T1000 (cell line): Measurements from ENCODE around the gene VAMP3.
"Not testable (repeated sequence)": the region's sequence is repeated elsewhere in the genome, so short reads cannot be mapped to it uniquely, and the experiment has no call there.

Source experiments
- DNase-seq: peaks from one replicate; lab custom pipeline; 2025; ENCODE audit warnings: mixed read lengths; lab: John Stamatoyannopoulos, UW

The VAMP3 gene

DNA sequence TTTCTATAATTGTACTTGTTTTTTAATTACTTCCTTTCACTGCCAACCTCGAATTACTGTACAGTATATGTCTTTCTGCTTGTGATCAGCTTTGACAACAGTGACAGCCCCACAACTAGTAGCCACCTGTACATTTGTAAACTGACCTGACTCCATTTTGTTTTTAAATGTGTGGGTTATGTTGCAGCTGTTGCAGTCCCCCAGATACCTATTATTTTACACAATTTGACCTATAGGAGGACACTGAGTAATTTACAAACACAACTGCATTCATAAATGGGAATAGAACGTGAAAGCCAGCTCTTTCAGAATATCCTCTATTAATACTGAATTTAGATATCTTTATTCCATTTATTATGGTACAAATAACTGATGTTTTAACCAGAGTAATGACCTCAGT lies 2.5 kb upstream of the VAMP3 start:
- DNase-seq = no peak

DNA sequence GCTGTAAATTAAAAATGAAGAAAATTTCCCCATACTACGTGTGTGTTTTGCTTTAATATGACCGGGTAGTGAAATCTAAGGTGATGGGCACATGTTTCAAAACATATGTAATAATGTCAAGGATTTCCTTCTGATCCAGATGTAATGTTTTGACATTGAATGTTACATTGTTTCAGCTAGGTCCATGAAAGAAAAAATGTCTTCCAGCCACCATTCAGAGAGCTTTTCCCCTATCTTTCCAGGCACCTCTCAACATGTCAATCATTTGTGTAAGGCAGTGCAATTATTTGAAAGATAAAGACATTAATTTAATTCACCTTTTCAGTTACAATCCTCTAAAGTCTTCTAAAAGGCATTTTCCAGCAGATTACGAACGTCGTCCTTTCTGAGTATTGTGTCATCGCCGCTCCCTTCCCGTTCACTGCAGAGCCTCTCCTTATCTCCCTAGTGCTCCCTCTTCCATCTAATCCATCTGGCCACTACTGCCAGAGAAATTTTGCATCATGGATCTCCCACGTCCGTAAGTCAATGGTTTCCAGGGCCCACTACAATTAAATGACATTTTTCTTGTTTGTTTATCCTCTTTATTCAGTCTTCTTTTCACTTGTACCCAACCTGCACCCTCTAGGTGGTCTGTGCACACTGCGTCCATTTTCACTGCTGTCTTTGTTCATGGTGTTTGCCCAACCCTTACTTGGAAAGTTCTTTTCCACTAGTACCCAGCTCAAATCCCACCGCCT lies 1.3 kb upstream of the VAMP3 start:
- no peak for DNase-seq

DNA sequence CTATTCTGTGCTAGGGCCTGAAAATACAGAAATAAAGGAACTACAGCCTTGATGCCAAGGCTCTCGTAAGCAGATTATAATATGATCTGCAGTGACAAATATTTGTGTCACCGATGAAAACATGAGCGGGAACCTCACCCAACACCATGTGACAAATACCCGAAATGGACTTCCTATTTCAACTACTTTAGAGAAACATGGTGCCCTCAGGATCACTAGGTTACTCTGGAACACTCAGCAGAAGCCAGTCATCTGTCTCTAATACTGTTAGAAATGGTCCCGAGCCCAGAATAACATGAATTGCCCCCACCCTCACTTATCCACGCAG lies 463 bp upstream of the VAMP3 start:
- DNase-seq = no peak

DNA sequence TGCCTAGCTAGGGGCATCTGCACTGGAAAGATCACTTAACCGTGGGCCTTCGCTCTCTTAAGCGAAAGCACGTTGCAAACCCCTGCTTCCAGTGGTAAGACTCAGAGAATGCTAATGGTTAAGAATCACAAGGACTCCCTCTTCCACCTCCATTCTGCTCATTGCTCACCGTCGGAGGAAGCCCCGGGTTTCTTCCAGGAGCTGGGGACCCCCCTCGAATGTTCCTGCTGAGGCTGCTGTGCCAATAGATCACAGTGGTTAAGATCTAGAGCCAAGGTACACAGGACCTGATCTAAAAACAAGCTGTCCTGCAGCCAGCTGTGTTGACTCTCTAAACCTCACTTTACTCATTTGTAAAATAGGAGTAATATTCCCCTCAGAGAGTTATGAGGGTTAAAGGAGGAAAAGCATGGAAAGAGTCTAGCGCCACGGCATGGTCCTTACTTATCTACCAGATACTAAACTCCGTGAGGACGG lies 765 bp downstream of the VAMP3 start:
- no peak for DNase-seq

DNA sequence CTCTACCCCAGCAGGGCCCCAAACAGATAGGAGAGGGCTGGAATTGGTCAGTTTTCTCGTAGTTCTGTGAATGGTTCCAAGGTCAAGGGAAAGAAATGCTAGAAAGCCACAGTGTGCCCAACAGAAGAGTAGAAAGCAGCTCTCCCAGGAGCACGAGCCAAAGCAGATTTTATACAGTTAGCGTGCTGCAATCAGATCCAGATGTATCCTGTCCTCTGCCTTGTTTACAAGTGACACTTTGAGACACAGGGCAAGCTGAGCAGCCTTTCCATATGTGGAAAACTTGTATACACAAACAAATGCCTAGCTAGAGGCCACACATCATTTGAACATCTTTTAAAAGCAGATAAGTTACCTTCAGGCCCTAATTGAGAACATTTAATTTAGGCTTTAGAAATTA lies 6.5 kb downstream of the VAMP3 start:
- no peak for DNase-seq

DNA sequence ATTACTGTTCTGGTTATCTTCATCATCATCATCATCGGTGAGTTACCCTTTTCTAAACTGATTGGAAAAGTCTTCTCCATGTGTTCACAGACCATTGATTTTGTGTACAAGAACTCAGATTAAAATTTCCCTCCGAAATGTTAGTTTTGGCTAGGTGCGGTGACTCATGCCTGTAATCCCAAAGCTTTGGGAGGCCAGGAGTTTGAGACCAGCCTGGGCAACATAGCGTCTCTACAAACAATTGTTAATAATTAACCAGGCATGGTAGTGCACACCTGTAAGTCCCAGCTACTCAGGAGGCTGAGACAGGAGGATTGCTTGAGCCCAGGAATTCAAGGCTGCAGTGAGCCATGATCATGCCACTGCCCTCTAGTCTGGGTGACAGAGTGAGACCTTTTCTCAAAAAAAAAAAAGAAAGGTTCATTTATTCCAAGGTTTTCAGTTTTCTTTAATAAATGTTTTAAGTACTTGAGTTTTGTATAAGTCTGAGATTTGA lies 7.1 kb downstream of the VAMP3 start:
- DNase-seq = no peak

DNA sequence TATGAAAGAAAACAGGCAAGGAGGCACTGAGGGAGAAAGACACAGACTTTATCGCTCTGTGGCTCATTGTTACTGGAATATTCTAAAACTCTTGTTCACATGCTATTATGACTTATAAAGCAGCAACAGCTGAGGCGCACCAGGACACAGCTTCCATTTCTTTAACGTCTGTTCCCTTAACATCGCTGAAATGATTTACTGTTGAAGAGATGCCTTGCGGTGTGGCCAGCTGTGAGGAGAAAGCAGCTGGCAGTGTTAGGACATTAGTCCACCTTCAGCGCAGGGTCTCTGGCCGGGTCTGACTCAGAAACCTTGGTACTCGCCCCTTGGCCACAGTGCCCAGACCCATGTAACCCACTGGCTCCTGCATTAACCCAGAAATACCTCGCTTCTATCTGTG lies 9.9 kb downstream of the VAMP3 start:
- DNase-seq = no peak

DNA sequence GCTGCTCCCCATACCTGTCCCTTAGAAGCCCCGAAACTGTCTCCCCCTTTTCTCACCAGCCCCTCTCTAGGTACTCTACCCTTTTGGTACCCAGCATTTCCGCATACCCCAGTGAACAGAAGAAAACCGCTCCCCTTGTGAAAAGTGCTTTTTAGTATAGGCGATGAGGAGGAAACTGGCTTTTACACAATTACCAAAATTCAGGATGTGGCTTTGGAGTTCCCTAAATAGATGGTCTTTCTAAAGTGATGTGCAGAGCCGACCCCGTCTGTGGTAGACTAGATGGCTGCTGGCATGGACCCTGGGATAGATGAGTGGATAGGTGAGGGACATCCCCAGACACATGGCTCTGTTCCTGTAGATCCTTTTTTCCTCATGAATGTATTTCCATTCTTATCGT lies 10.4 kb downstream of the VAMP3 start:
- DNase-seq = no peak

DNA sequence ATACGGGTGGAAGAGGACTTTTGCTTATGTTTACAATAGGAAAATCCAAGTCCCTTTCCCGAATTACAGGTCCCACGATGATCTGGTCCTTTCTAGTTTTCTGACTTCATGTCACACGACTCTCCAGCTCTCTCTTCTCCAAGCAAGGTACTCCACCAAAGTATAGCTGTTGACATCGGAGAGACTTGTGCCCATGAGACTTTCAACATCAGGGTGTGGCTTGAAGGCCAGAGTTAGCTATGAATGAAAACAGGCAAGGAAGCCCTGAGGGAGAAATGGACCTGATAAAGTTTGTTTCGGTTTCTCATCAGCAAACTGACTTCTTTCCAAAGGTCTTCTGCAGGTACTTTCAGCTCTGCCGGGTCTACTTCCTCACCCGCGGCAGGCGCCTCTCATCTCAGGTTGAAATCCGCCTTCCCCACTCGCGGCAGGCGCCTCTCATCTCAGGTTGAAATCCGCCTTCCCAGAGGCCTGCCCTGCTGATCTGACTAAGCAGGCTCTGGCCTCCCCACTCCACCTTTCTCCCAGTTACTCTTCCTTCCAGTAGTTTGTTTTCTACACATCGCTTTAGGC lies 10.9 kb downstream of the VAMP3 start:
- no peak for DNase-seq

DNA sequence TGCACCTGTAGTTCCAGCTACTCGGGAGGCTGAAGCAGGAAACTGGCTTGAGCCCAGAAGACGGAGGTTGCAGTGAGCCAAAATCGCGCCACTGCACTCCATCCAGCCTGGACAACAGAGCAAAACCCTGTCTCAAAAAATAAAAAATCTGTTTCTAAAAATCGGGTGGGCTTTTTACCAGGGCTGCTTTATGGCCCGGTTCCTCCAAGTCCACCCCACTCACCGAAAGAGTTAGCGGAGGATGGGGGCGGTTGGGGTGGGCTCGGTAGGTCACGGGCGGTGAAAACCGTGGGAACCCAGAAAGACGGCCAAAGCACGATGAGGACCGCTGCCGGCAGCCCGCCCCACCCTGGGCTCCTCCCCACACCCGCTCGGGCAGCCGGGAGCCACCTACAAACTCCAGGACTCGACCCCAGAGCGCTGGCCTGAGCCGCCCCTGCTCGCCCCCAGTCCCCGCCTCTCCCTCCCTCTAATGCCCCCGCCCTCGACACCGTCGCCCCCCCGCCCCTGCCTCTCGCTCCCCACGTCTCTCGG lies 12.1 kb downstream of the VAMP3 start:
- DNase-seq = peak; percentile 47

DNA sequence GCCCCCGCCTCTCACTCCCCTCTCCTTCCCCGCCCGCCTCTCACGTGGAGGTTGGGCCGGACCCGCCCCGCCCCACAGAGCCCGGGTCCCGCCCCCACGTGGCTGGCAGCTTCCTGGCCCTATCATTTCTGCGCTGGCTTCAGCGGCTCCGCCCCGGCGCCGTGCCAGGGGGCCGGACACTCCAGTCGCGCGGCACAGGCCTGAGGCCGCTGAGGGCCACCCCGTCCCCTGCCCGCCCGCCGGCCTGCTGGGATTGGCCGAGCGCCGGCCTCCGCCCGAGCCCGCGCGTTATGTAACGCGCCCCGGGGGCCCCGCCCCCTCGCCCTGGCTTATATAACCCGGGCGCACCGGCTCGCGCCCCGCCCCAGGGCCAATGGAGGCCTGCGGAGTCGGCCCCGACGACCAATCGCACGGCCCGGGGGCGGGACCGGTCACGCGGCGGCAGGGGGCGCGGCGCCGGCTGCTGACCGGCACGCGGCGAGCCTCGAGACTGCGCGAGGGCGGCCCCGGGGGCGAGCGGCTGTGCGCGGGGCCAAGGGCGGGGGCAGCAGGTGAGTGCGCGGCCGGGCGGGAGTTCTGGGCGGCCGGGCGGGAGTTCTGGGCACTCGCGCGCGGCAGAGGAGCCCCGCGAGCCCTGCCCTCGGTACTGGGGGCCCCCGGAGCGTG lies 12.9 kb downstream of the VAMP3 start, which contains the start of gene PER3:
Gene PER3, plus strand, starts transcription at position 466 of the 666 bp plus-strand sequence. CDS start 587 bp downstream, outside the sequence.
- DNase-seq = peak; percentile 99

DNA sequence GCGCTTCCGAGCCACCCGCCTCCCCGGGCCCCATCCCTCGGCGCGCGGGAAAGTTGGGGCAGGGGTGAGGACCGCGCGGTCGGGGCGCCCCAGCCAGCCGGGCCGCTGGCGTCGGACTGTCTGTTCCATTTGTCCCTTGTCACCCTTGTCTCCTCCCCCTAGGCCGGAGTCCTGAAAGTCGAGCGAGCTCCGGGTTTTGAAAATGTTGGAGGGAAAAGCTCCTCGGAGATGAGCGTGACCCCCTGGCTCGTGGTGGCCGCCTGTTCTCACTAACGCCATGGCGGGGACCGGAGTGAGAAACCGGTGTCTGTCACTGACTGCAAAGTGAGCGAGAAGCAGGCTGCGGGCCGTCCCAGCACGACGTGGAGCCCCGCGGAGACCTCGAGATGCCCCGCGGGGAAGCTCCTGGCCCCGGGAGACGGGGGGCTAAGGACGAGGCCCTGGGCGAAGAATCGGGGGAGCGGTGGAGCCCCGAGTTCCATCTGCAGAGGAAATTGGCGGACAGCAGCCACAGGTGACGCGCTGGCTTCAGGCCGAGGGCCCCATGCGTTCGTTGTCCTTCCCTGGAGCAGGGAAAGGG lies 13.5 kb downstream of the VAMP3 start:
- DNase-seq = no peak

DNA sequence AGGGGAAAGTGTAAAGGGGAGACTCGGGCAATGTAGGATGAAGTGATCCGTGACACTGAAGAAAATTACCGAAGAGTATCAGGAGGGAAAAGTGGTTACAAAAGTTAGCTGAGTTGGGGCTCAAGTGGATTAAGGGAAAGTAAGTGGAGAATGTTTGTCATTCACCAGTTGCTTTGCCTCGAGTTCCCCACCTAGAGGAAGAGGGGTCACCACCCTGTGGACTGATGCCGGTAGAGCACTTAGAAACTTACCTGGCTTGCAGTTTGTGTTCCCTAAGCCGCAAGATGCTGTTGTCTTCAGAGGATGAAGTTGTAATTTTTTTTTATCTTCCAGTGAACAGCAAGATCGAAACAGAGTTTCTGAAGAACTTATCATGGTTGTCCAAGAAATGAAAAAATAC lies 14.0 kb downstream of the VAMP3 start:
- no peak for DNase-seq

DNA sequence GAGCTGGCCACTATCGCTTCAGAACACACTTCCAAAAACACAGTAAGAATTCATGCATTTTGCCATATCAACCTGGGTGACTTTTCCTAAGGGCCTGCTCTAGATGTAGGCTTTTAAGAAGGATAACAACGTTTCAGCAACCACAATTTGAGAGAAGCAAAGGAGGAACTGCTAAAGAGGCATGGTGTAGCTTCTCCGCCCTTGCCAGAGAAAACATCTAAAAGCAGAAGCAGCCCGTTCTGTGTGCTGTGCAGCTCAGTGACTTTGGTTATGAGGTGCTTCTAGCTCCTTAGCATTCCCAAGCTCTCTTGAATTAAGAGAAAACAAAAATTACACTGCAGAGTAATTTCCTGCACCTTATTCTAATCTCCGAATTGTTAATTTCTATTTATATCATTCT lies 15.7 kb downstream of the VAMP3 start:
- no peak for DNase-seq

DNA sequence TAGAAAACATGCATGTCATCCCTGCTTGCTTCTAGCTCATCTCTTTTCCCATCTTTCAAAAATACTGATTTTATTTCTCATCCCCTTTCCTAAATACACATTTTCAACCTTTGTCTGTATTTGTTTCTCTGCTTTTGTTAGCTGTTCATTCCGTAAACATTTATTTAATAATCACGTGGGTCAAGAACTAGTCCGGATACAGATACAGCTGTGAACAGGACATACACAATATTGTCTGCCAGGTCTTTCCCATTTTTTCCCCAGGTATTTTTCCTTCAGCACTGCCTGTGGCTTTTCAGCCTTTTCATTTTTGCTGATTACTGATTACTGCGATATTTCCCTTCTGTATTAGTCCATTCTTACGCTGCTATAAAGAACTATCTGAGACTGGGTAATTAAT lies 18.7 kb downstream of the VAMP3 start:
- no peak for DNase-seq

DNA sequence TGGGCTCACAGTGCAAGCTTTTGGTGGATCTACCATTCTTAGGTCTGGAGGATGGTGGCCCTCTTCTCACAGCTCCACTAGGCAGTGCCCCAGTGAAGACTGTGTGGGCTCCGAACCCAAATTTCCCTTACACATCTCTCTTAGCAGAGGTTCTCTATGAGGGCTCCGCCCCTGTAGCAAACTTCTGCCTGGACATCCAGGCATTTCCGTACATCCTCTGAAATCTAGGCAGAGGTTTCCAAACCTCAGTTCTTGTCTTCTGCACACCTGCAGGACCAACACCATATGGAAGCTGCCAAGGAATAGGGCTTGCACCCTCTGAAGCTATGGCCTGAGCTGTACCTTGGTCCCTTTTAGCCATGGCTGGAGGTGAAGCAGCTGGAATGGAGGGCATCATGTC lies 19.9 kb downstream of the VAMP3 start:
- not testable (repeated sequence) for DNase-seq

DNA sequence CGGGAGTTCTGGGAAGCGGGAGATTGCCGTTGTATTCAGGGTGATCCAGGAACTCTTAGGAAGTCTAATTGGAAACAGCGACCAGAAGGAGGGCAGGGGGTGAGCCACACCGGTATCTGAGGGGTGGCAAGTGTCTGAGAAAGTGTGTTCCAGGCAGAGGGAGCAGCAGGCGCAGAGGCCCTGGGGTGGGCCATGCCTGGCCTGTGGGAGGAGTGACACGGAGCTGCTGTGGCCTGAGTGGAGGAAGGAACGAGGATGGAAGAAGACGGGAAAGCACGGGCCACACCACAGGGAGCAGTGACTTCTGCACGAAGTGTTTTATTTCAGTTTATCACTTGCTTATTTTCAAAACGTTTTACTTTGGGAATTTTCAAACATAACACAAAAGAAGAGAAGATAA lies 24.3 kb downstream of the VAMP3 start:
- no peak for DNase-seq

DNA sequence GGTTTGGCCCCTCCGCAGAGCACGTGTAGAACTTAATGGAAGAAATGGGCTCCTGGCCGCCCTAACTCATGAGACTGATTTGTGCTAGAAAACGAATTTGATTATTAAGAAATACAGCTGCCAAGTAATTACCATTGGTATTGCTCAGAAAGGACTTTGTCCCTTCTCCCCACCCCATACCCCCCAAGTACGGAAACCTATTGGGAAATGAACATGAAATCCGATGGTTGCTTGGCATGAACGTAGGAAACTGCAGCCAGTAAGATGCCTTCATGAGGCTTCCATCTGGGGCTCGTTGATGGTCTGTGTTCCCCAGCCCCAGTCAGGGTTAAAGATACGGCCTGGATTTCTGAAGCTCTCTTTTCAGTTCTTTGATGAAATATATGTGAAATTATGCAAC lies 34.4 kb downstream of the VAMP3 start:
- DNase-seq = no peak

DNA sequence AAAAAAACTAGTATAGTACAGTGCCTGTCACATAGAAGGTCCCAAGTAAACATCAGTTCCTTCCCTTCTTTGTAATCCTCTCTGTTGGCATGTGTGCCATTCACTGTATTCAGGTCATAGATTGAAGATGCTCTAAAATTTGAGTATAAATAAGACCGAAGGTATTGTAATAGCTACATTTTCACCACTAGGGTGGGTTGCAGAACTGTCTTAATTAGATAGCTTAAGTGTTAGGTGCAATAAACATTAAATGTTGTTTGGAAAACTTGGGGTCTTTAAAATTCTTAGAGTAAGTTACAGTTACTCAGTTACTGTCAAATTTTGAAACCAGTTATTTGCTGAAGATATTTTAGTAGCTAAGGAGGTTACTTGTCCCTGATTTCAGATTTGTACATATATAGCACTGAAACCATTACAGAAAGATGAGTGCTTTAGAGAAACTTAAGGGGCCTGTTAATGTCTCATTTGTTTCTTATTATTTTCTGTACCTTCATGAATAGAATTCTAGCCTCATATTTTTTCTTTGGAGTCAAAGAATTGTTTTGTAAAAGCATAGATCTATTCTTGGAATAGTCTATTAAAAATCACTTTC lies 37.3 kb downstream of the VAMP3 start:
- no peak for DNase-seq

DNA sequence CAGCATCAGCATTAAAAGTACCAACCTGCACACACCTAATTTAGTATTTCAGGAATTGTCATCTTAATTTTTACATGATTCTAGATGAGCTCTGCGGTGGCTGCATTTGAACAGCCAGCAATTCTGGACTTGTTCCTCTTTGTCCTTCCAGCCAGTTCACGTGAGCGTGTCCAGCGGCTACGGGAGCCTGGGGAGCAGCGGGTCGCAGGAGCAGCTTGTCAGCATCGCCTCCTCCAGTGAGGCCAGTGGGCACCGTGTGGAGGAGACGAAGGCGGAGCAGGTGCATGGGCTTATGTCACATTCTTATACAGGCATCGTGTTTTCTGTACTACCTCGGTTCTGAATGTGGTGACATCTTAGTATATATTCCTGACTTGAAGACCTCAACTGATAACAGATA lies 38.6 kb downstream of the VAMP3 start:
- DNase-seq = no peak

DNA sequence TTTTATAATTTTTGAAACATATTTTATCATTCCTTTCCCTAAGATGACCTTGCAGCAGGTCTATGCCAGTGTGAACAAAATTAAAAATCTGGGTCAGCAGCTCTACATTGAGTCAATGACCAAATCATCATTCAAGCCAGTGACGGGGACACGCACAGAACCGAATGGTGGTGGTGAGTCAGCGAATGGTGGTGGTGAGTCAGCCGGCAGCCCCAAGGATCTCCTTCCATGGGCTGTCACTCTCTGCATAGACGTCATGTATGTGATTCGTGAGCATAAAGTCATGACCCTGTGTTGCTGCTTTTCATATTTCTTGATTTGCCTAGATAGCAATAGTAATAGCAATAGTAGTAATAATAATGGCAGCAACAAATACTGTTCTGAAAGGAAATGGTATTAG lies 39.3 kb downstream of the VAMP3 start:
- DNase-seq = peak; percentile 56

DNA sequence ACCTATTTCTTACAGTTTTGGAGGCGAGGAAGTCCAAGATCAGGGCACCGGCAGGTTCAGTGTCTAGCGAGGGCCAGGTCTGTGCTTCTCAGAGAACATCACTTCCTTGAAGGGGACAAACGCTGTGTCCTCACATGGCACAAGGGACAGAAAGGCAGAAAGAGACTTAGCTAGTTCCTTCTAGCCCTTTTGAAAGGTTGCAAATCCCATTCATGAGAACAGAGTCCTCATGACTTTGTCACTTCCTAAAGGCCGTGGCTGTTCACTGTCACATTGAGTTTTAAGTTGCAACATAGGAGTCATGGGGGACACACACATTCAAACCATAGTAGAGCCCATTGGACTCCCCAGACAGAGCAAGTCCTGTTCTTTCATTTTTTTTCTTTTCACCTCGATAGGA lies 40.4 kb downstream of the VAMP3 start:
- no peak for DNase-seq
